Measurements from ENCODE around the gene CCDC149.

DNA sequence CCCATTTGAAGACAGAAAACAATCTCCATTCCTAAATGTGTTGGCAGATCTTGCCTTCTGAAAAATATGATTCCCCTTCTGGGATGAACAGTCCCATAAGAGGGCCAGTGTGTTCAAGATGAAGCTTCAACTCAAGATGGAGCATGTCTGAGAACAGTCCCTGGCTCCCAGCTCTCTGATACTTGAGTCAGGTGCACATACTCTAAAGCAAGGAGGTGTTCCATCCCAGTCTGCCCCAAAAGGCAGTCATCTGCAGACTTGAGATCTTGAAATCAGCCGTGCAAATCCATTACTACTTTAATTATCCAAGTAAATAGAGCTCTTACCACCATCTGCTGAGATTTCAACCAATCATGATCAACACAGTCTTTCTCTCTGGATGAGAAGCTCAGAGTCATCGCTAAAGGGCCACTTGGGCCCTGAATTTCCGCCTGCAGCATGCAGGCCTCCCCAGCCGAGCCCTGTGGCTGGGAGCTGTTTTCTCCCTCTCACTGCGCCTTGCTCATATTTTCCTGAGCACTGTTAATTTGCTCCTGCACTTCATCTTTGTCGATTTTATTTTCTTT, 22.2 kb downstream of the CCDC149 start:
- no peak for TF ChIP-seq RAD21 (IDR thresholded peaks at IDR 0.05; ENCODE audit: low read length)
- TF ChIP-seq CTCF (conservative IDR thresholded peaks at IDR 0.05; ENCODE audit: low read depth, low read length) = no peak
- TF ChIP-seq POLR2A (IDR thresholded peaks at IDR 0.05; ENCODE audit: low read depth, low read length) = no peak
- no peak for TF ChIP-seq CHD1 (IDR thresholded peaks at IDR 0.05; ENCODE audit: low read depth, low read length)
- no peak for TF ChIP-seq MAFK (IDR thresholded peaks at IDR 0.05; ENCODE audit: low read depth, low read length)
- TF ChIP-seq BHLHE40 (IDR thresholded peaks at IDR 0.05; ENCODE audit: low read depth, low read length) = no peak
- no peak for TF ChIP-seq RCOR1 (IDR thresholded peaks at IDR 0.05; ENCODE audit: insufficient replicate concordance, low read length)
- TF ChIP-seq, protein P1, sequence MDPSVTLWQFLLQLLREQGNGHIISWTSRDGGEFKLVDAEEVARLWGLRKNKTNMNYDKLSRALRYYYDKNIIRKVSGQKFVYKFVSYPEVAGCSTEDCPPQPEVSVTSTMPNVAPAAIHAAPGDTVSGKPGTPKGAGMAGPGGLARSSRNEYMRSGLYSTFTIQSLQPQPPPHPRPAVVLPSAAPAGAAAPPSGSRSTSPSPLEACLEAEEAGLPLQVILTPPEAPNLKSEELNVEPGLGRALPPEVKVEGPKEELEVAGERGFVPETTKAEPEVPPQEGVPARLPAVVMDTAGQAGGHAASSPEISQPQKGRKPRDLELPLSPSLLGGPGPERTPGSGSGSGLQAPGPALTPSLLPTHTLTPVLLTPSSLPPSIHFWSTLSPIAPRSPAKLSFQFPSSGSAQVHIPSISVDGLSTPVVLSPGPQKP (IDR thresholded peaks at IDR 0.05; ENCODE audit: borderline replicate concordance, low read depth, low read length) = no peak
- TF ChIP-seq, protein P2, sequence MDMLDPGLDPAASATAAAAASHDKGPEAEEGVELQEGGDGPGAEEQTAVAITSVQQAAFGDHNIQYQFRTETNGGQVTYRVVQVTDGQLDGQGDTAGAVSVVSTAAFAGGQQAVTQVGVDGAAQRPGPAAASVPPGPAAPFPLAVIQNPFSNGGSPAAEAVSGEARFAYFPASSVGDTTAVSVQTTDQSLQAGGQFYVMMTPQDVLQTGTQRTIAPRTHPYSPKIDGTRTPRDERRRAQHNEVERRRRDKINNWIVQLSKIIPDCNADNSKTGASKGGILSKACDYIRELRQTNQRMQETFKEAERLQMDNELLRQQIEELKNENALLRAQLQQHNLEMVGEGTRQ (IDR thresholded peaks at IDR 0.05; ENCODE audit: low read depth, low read length) = no peak
- no peak for TF ChIP-seq SMC3 (IDR thresholded peaks at IDR 0.05; ENCODE audit: low read depth, low read length)
- TF ChIP-seq RFX5 (IDR thresholded peaks at IDR 0.05; ENCODE audit: low read depth, low read length) = no peak

All from IMR-90 (cell line).